GM23248 (cell line): ENCODE measurements around the gene C3orf85. TPM values are rescaled to one million over a fixed set of nuclear protein-coding genes. Genes with fewer than 3 reads are reported as not detected.

Experiments
- DNase-seq: peaks from one replicate; pipeline ENCODE4 v3.0.0-alpha.2; 2015
- H2AFZ ChIP-seq: fragments of 200-600 bp; sonication (generic); 2 replicates; pipeline ENCODE4 v1.6.1; 2016; ENCODE audit warnings: antibody characterized with exemption
- H3F3A ChIP-seq: fragments of 200-600 bp; sonication (generic); 2 replicates; pipeline ENCODE4 v1.6.1; 2016; ENCODE audit warnings: mild to moderate bottlenecking, antibody characterized with exemption, mixed run types; ENCODE audit not compliant: insufficient read depth
- H3K27ac ChIP-seq: fragments of 200-600 bp; sonication (generic); 2 replicates; pipeline ENCODE4 v1.5.1; 2016; ENCODE audit warnings: mild to moderate bottlenecking
- H3K27me3 ChIP-seq: fragments of 200-600 bp; sonication (generic); replicated peaks from 2 replicates; pipeline ENCODE4 v1.6.1; 2016; ENCODE audit warnings: mild to moderate bottlenecking; ENCODE audit not compliant: insufficient read depth
- H3K36me3 ChIP-seq: fragments of 200-600 bp; sonication (generic); 2 replicates; pipeline ENCODE4 v1.6.1; 2016; ENCODE audit warnings: low read depth, mild to moderate bottlenecking
- H3K4me1 ChIP-seq: fragments of 200-600 bp; sonication (generic); 2 replicates; pipeline ENCODE4 v1.6.1; 2016; ENCODE audit warnings: mild to moderate bottlenecking; ENCODE audit not compliant: insufficient read depth
- H3K4me2 ChIP-seq: fragments of 200-600 bp; sonication (generic); one replicate; pipeline ENCODE4 v1.6.1; 2016; ENCODE audit warnings: mild to moderate bottlenecking; ENCODE audit not compliant: unreplicated experiment
- H3K4me3 ChIP-seq: fragments of 200-600 bp; sonication (generic); 2 replicates; pipeline ENCODE4 v1.5.1; 2016; ENCODE audit warnings: mild to moderate bottlenecking
- H3K79me2 ChIP-seq: fragments of 200-600 bp; sonication (generic); 2 replicates; pipeline ENCODE4 v1.6.1; 2016; ENCODE audit warnings: mild to moderate bottlenecking; ENCODE audit not compliant: insufficient read depth
- H3K9ac ChIP-seq: fragments of 200-600 bp; sonication (generic); 2 replicates; pipeline ENCODE4 v1.6.1; 2016; ENCODE audit warnings: mild to moderate bottlenecking
- H3K9me2 ChIP-seq: fragments of 200-600 bp; sonication (generic); 2 replicates; pipeline ENCODE4 v1.6.1; 2016; ENCODE audit warnings: mixed run types, mild to moderate bottlenecking, moderate library complexity; ENCODE audit not compliant: insufficient read depth
- H3K9me3 ChIP-seq: fragments of 200-600 bp; sonication (generic); one replicate; pipeline ENCODE4 v1.6.1; 2017; ENCODE audit warnings: low read depth
- H4K20me1 ChIP-seq: fragments of 200-600 bp; sonication (generic); 2 replicates; pipeline ENCODE4 v1.6.0; 2016; ENCODE audit not compliant: insufficient read depth
- EZH2 ChIP-seq: fragments of 200-600 bp; sonication (generic); IDR thresholded peaks from 2 replicates; pipeline ENCODE4 v1.6.1; 2018; ENCODE audit warnings: antibody characterized with exemption, mild to moderate bottlenecking; ENCODE audit not compliant: insufficient read depth, poor library complexity, severe bottlenecking
- EZH2phosphoT487 ChIP-seq: fragments of 200-600 bp; sonication (generic); IDR thresholded peaks from 2 replicates; pipeline ENCODE4 v1.6.1; 2018; ENCODE audit warnings: antibody characterized with exemption, moderate library complexity, mild to moderate bottlenecking, low read depth; ENCODE audit not compliant: insufficient read depth
- WGBS, 2 experiments: methylation state at CpG; one replicate each; pipeline ENCODE4 v1.1.6; 2015 to 2017; ENCODE audit warnings: low lambda C conversion rate in 2 of 2, low coverage in 1 of 2; ENCODE audit errors: missing lambda C conversion rate in 2 of 2; 5-methylcytosine and 5-hydroxymethylcytosine counted together
- in situ Hi-C: fragments of 300-500 bp; cut with MboI; formaldehyde crosslinking; loops from 2 replicates; pipeline ENCODE4 v1.15.0; 2020
- polyA plus RNA-seq: library from polyadenylated mRNA; unstranded; fragments of >200 nt; fragmentation: Nextera tagmentation; extraction: Ambion mirVana; gene quantifications from 2 replicates; pipeline ENCODE4 v1.2.1, GENCODE V29; 2016
- total RNA-seq: library from RNA; depleted of rRNA; stranded (reverse); fragments of >200 nt; shearing (Covaris generic); gene quantifications from 2 replicates; pipeline ENCODE4 v1.2.3, GENCODE V29; 2014; rRNA removed

The C3orf85 gene
- total and polyA plus RNA-seq, 2 experiments from 2014 or later, result not detected

- no peak for TF ChIP-seq EZH2
- TF ChIP-seq EZH2phosphoT487, result no peak
- no peaks in the 10 kb centered on the region for H3K4me1 ChIP-seq
- no peak overlapping the region for H3K4me2 ChIP-seq
- no peaks in the 10 kb centered on the region for H3K9me3 ChIP-seq
- no peaks in the 10 kb centered on the region for H4K20me1 ChIP-seq
- H3K4me3 ChIP-seq, result no peak overlapping the region
- no peak overlapping the region for H3K27ac ChIP-seq
- H3K79me2 ChIP-seq, result no peaks in the 10 kb centered on the region
- no peaks in the 10 kb centered on the region for H3K36me3 ChIP-seq
- H2AFZ ChIP-seq, result no peak overlapping the region
- DNase-seq, result no peak
- in situ Hi-C loops, result no loop called here
- H3K9me2 ChIP-seq, result no peaks in the 10 kb centered on the region
- no peak overlapping the region for H3K9ac ChIP-seq
- no peaks in the 10 kb centered on the region for H3K27me3 ChIP-seq
- WGBS, 2 experiments, result 62 to 70% methylated on average over 5 of the region's 5 CpGs
- H3F3A ChIP-seq, result no peaks in the 10 kb centered on the region
Measured at GRCh38 chr3:109187390-109187789, 50.9 kb downstream of the C3orf85 start.

DNA sequence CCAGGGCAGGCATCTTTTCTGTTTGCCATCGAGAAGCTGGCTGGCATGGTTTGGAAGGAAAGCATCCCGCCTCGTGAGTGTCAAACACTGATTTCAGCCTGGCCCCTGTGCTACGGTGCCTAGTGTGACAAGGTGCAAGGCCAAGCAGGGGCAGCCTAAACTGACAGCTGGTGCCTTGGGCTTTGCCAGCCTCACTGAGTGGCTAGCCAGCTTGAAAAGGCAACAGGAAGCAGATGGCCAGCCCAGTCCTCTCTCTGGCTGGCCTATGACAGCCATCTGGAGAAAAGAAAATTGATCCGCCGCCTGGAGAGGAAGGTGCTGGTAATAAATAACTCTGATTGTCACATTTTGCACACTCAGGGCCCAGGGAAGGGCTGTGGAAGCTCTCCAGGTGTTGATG, 52.2 kb downstream of the C3orf85 start:
- no peaks in the 10 kb centered on the region for H3K9me3 ChIP-seq
- H4K20me1 ChIP-seq, result no peaks in the 10 kb centered on the region
- no peak overlapping the region for H3K4me2 ChIP-seq
- no peak overlapping the region for H2AFZ ChIP-seq
- in situ Hi-C loops, result no loop called here
- H3K27ac ChIP-seq, result no peak overlapping the region
- H3K4me3 ChIP-seq, result no peak overlapping the region
- 13 to 16% methylated on average over 6 of the region's 6 CpGs for WGBS, 2 experiments
- no peaks in the 10 kb centered on the region for H3K4me1 ChIP-seq
- DNase-seq, result no peak
- no peaks in the 10 kb centered on the region for H3F3A ChIP-seq
- H3K9ac ChIP-seq, result no peak overlapping the region
- no peaks in the 10 kb centered on the region for H3K27me3 ChIP-seq
- H3K36me3 ChIP-seq, result no peaks in the 10 kb centered on the region
- TF ChIP-seq EZH2 (no peak), EZH2phosphoT487 (no peak)
- no peaks in the 10 kb centered on the region for H3K79me2 ChIP-seq
- H3K9me2 ChIP-seq, result no peaks in the 10 kb centered on the region

- Histone ChIP-seq H3F3A (no peaks in the 10 kb centered on the region), H3K9ac (no peak overlapping the region), H4K20me1 (no peaks in the 10 kb centered on the region), H3K36me3 (no peaks in the 10 kb centered on the region), H3K79me2 (no peaks in the 10 kb centered on the region), H3K9me2 (no peaks in the 10 kb centered on the region), H3K4me1 (no peaks in the 10 kb centered on the region), H3K27me3 (no peaks in the 10 kb centered on the region), H3K27ac (no peak overlapping the region), H3K4me2 (no peak overlapping the region), H3K9me3 (no peaks in the 10 kb centered on the region), H2AFZ (no peak overlapping the region), H3K4me3 (no peak overlapping the region)
- no peak for DNase-seq
- no peak for TF ChIP-seq EZH2phosphoT487
- TF ChIP-seq EZH2, result no peak
- in situ Hi-C loops, result no loop called here
- WGBS, 2 experiments, result 48 to 59% methylated on average over 1 of the region's 1 CpG
Measured at GRCh38 chr3:109191421-109191820, 54.9 kb downstream of the C3orf85 start.

GRCh38 chr3:109195815-109196214, 59.3 kb downstream of the C3orf85 start:
- no peak overlapping the region for H2AFZ ChIP-seq
- WGBS, 2 experiments, result 0% methylated on average over 1 of the region's 1 CpG
- H3K27ac ChIP-seq, result no peak overlapping the region
- H3K4me1 ChIP-seq, result no peaks in the 10 kb centered on the region
- H3F3A ChIP-seq, result no peaks in the 10 kb centered on the region
- TF ChIP-seq EZH2 (no peak), EZH2phosphoT487 (no peak)
- H3K27me3 ChIP-seq, result no peaks in the 10 kb centered on the region
- H3K9me2 ChIP-seq, result no peaks in the 10 kb centered on the region
- in situ Hi-C loops, result no loop called here
- DNase-seq, result no peak
- no peak overlapping the region for H3K9ac ChIP-seq
- no peaks in the 10 kb centered on the region for H3K79me2 ChIP-seq
- no peak overlapping the region for H3K4me3 ChIP-seq
- no peaks in the 10 kb centered on the region for H3K9me3 ChIP-seq
- H3K4me2 ChIP-seq, result no peak overlapping the region
- no peaks in the 10 kb centered on the region for H3K36me3 ChIP-seq
- H4K20me1 ChIP-seq, result no peaks in the 10 kb centered on the region

Other genes starting within 250 kb of the C3orf85 start
- not detected in 2 replicates for gene GUCA1C, start 182.8 kb upstream of the C3orf85 start, total RNA-seq
- gene GUCA1C, start 182.8 kb upstream of the C3orf85 start, polyA plus RNA-seq, result not detected in 2 replicates
- gene MORC1, start 18.6 kb upstream of the C3orf85 start, total RNA-seq, result not detected in 2 replicates
- gene MORC1, start 18.6 kb upstream of the C3orf85 start, polyA plus RNA-seq, result not detected in 2 replicates
- not detected in 2 replicates for gene DPPA2, start 179.8 kb downstream of the C3orf85 start, total RNA-seq
- gene DPPA2, start 179.8 kb downstream of the C3orf85 start, polyA plus RNA-seq, result not detected in 2 replicates
- not detected in 2 replicates for gene DPPA4, start 200.8 kb downstream of the C3orf85 start, total RNA-seq
- 0.06 and 0.15 TPM in 2 replicates for gene DPPA4, start 200.8 kb downstream of the C3orf85 start, polyA plus RNA-seq